ENCODE measurements around the gene AGAP3.

DNA sequence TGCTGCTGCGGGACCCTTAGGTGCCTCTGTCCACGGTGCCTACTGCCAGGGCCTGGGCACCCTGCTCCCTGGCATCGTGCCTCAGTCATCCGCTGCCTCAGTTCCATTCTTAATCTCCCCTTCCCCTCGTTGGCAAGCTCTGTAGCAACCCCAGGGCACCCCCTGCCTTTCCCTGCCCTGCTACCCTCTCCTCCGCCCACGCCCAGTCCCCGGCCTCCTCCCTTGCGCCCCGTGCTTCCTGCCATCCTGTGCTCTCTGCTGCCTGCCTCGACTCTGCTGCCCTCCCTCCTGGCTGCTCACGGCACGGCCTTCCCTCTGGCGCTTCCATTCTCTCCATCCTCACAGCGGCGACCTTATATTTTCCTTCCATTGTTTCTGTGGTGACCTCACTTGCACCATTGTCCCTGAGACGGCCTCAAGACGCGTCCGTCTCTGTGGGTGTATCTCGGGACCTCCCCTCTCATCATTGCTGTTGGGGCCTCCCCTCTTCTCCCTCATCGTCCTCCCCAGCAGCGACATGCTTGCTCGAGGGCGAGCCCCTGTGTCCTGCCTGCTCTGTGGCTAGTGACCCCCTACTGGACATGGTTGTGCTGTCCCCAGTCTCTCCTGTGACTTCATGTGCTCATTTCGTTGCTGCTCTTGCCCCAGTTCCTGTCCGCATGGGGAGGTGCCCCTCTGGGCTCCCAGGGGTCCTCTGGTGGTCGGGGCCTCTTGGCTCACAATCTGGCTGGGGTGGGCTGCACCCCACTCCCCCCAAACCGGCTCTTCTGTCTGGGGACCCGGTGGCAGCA is 35.3 kb downstream of the AGAP3 start:
- TF ChIP-seq, protein P1, sequence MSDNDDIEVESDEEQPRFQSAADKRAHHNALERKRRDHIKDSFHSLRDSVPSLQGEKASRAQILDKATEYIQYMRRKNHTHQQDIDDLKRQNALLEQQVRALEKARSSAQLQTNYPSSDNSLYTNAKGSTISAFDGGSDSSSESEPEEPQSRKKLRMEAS (IDR thresholded peaks at IDR 0.05; ENCODE audit: low read depth): no peak
- TF ChIP-seq, protein P2, sequence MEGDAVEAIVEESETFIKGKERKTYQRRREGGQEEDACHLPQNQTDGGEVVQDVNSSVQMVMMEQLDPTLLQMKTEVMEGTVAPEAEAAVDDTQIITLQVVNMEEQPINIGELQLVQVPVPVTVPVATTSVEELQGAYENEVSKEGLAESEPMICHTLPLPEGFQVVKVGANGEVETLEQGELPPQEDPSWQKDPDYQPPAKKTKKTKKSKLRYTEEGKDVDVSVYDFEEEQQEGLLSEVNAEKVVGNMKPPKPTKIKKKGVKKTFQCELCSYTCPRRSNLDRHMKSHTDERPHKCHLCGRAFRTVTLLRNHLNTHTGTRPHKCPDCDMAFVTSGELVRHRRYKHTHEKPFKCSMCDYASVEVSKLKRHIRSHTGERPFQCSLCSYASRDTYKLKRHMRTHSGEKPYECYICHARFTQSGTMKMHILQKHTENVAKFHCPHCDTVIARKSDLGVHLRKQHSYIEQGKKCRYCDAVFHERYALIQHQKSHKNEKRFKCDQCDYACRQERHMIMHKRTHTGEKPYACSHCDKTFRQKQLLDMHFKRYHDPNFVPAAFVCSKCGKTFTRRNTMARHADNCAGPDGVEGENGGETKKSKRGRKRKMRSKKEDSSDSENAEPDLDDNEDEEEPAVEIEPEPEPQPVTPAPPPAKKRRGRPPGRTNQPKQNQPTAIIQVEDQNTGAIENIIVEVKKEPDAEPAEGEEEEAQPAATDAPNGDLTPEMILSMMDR (IDR thresholded peaks at IDR 0.05): no peak
- no peak for TF ChIP-seq SIN3A (IDR thresholded peaks at IDR 0.05; ENCODE audit: borderline replicate concordance, low read depth, low read length)

Data from SK-N-SH (cell line).